KBM-7 (cell line): ENCODE data around the gene LRP10.

Source experiments
- DNase-seq: peaks from one replicate; pipeline ENCODE4 v3.0.0-alpha.2; 2015
- in situ Hi-C: fragments of 300-500 bp; cut with MboI; formaldehyde crosslinking; loops from 2 replicates; pipeline ENCODE4 v1.14.3; 2020; ENCODE audit warnings: low sequenced_read_pairs, low pct_unique_long_range_greater_than_20kb, mixed read lengths

Gene LRP10

GRCh38 chr14:22883173-22883976, 11.8 kb downstream of the LRP10 start, which contains the start of gene REM2:
Gene REM2, plus strand, starts transcription at chr14:22883222. Its CDS starts 66 bp downstream, at chr14:22883288.
- peak; percentile 23 for DNase-seq
- in situ Hi-C loops = no loop called here

GRCh38 chr14:22884076-22884737, 12.7 kb downstream of the LRP10 start:
- DNase-seq = peak; percentile 25
- in situ Hi-C loops = no loop called here

- no peak for DNase-seq
- in situ Hi-C loops = no loop called here
Measured at GRCh38 chr14:22884738-22885523, 13.4 kb downstream of the LRP10 start.

GRCh38 chr14:22885975-22886374, 14.4 kb downstream of the LRP10 start:
- no peak for DNase-seq
- in situ Hi-C loops = no loop called here

- DNase-seq = no peak
- in situ Hi-C loops = no loop called here
Measured at GRCh38 chr14:22886500-22887259, 15.1 kb downstream of the LRP10 start.

GRCh38 chr14:22887260-22887989, 15.9 kb downstream of the LRP10 start:
- peak; percentile 16 for DNase-seq
- in situ Hi-C loops = no loop called here

GRCh38 chr14:22887990-22888378, 16.4 kb downstream of the LRP10 start:
- DNase-seq = no peak
- in situ Hi-C loops = no loop called here

- in situ Hi-C loops = no loop called here
- no peak for DNase-seq
Measured at GRCh38 chr14:22888662-22889061, 17.1 kb downstream of the LRP10 start.

GRCh38 chr14:22890416-22890815, 18.9 kb downstream of the LRP10 start:
- no peak for DNase-seq
- in situ Hi-C loops = no loop called here

- in situ Hi-C loops = no loop called here
- no peak for DNase-seq
Measured at GRCh38 chr14:22892488-22892887, 20.9 kb downstream of the LRP10 start.

GRCh38 chr14:22893706-22894105, 22.2 kb downstream of the LRP10 start:
- DNase-seq = no peak

GRCh38 chr14:22895402-22895801, 23.9 kb downstream of the LRP10 start:
- in situ Hi-C loops = no loop called here
- no peak for DNase-seq

More at GRCh38 chr14:22893706-22894105, 22.2 kb downstream of the LRP10 start:
- in situ Hi-C loops = no loop called here

GRCh38 chr14:22896356-22896755, 24.8 kb downstream of the LRP10 start:
- in situ Hi-C loops = no loop called here
- DNase-seq = no peak

- in situ Hi-C loops = no loop called here
- no peak for DNase-seq
Measured at GRCh38 chr14:22896760-22897159, 25.2 kb downstream of the LRP10 start.

- in situ Hi-C loops = no loop called here
- no peak for DNase-seq
Measured at GRCh38 chr14:22897357-22897756, 25.8 kb downstream of the LRP10 start.

- DNase-seq = no peak
- in situ Hi-C loops = no loop called here
Measured at GRCh38 chr14:22898302-22899090, 27.0 kb downstream of the LRP10 start.

- peak; percentile 73 for DNase-seq
- in situ Hi-C loops = no loop called here
Measured at GRCh38 chr14:22900081-22900799, 28.7 kb downstream of the LRP10 start.
